Occipital lobe (tissue), 2 donors: ENCODE data around the gene ITGAE. TPM values are rescaled to one million over a fixed set of nuclear protein-coding genes. Genes with fewer than 3 reads are reported as not detected.

ENCODE experiments used
- DNase-seq: peaks from one replicate; lab custom pipeline; 2025; lab: John Stamatoyannopoulos, UW
- total RNA-seq: library from RNA; depleted of rRNA; stranded (reverse); fragments of >200 nt; gene quantifications from one replicate; pipeline ENCODE4 v1.2.3, GENCODE V29; 2014

Gene ITGAE
- total RNA-seq, 1 donor from 2014 or later, result 6.2 TPM

DNA sequence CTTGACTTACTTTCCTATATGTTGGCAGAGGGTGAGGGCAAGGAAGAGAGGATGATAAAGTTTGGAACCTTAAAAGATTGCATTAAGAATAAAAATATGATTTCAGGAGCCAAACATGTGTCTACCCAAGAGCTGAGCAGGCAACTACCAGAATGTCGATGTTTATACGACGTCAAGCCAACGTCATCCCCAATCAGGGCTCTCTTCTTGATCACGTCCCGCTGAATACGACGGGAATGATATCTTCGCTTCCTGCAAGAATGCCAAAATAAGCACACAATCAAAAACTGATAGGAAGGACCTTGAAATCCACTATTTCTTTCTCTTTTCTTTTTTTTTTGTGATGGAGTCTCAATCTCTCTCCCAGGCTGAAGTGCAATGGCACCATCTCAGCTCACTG lies 20.1 kb upstream of the ITGAE start:
- no peak for DNase-seq

DNA sequence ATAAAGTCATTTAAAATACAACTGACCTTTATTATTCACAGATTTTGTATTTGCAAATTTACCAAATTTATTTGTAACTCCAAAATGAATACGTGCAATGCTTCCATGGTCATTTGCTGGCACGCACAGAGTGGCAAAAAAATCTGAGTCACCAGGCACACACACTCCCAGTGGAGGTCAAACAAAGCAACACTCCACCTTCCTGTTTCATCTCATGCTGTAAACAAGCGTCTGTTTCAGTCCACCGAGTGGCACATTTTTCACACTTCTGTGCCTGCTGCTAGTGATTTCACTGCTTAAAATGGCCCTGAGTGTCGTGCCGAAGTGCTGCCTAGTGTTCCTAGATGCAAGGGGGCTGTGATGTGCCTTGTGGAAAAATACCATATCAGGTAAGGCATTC lies 17.8 kb upstream of the ITGAE start:
- no peak for DNase-seq

- DNase-seq, result no peak
Observed at GRCh38 chr17:3817851-3818605, 17.0 kb upstream of the ITGAE start.

- DNase-seq, result no peak
Observed at GRCh38 chr17:3815925-3816324, 14.9 kb upstream of the ITGAE start.

DNA sequence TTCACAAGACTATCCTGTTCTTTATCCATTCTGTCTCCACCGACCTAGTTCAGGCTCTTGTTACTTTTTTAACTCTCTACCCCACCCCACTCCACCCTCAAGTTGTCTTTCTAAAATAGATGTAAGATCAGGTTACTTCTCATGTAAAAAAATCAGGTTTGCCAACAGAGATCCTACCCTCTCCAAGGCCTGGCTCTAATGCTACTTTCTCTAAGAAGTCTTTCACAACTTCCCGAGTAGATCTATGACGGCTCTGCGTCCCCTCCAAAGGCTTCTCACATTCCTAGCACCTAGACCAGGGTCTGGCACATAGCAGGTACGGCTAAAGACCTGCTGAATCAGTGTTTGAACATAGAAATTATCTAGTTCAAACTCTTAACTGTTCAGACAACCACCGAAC lies 14.1 kb upstream of the ITGAE start:
- no peak for DNase-seq

GRCh38 chr17:3814361-3814760 lies 13.4 kb upstream of the ITGAE start:
- DNase-seq, result no peak

DNA sequence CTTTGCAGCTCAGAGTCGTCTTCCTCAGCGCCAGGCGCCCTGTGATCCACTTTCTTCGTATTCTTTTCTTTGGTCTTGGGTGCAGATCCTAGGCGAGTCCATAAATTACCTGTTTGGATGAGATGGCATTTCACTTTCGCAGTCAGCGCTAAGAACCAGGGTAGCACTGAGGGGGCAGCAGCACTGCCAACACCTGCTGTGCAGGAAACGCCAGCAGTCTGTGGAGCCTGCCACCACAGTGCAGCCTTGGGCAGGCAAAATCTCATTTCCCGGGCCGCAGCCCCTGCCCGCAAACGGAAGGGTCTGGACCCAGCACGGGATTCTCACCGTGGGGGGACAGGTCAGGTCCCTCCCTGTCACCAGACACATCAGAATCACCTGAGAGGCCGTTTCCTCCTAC lies 12.2 kb upstream of the ITGAE start:
- DNase-seq, result no peak

DNA sequence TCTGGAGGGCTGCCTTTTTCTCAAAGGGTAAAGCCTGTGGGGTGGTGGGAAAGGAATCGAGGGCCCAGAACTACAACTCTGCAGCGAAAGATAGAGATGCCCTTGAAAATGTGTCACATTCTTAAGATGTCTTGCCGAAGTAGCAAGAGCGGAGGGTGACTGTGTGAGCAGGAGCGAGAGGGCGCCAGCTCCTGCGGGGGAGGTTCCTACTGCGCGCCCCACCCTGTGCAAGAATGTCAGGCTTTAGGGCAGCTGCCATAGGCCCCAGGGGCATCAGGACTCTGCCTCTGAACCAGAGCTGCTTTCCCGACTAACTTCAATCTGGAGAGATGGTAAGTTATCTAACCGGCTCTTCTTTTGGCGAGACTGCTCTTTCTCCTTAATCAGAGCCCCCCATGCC lies 11.8 kb upstream of the ITGAE start:
- no peak for DNase-seq

DNA sequence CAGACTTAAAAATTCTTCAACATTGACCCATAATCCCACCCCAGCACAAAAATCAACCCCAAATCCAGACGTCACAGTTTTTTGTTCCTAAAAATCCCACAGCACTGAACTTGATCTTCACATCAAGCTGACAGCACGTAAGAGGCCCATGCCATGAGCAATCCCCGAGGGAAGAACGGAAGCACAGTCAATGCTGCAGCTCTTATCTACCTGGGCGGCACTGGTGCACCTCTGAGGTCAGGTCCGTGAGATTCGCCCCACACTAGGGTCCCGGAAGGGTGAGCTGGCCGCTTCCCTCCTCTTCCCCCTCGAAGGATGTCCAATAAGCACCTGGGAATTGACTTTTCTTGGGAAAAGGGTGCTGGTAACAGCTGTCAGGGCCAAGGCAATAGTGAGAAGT lies 11.3 kb upstream of the ITGAE start:
- DNase-seq, result no peak

GRCh38 chr17:3810019-3810418 lies 9.0 kb upstream of the ITGAE start:
- no peak for DNase-seq

GRCh38 chr17:3809135-3809534 lies 8.1 kb upstream of the ITGAE start:
- no peak for DNase-seq

DNA sequence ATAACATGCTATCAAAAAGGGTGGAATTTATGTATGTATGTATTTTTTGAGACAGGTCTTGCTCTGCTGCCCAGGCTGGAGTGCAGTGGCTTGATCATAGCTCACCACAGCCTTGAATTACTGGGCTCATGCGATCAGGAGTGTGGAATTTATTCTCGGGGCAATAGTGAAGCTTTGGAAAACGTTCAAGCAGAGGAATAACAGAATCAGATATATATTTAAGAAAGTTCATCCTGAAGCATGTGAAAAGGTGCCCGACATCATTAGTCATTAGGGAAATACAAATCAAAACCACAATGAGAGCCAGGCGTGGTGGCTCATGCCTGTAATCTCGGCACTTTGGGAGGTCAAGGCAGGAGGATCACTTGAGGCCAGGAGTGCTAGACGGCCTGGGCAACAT lies 7.7 kb upstream of the ITGAE start:
- DNase-seq, result no peak

- no peak for DNase-seq
Observed at GRCh38 chr17:3805581-3805980, 4.6 kb upstream of the ITGAE start.

DNA sequence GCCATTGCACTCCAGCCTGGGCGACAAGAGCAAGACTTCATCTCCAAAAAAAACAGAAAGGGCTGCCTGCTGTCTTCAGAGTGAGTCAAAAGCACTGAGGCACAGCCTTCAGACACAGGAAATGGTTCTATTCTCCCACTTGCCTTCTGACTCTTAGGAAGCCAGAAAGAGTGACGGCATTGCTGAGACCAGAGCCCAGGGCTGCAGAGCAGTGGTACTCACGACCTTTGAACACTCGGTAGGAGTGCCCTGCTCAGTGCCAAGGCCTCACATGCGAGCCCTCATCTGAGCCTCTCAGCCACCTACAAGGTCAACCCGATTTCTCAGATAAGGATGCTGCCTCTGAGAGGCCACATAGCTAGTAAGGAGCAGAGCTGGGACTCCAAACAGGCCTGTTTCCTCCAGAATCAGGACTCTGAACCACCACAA lies 3.5 kb upstream of the ITGAE start:
- DNase-seq, result no peak

DNA sequence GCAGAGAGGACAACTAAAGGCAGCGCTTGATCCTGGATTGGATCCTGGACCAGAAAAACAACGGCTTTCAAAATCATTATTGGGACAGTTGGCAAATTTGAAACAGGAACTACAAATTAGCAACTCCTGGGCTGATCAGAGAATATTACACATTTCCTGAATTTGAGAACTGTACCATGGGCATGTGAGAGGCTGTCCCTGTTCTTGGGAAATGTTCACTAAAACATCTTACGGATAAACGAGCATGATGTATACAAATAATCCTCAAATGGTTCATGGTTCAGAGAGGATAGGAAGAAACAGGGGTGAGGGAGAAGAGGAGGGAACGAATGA lies 2.3 kb upstream of the ITGAE start:
- no peak for DNase-seq

DNA sequence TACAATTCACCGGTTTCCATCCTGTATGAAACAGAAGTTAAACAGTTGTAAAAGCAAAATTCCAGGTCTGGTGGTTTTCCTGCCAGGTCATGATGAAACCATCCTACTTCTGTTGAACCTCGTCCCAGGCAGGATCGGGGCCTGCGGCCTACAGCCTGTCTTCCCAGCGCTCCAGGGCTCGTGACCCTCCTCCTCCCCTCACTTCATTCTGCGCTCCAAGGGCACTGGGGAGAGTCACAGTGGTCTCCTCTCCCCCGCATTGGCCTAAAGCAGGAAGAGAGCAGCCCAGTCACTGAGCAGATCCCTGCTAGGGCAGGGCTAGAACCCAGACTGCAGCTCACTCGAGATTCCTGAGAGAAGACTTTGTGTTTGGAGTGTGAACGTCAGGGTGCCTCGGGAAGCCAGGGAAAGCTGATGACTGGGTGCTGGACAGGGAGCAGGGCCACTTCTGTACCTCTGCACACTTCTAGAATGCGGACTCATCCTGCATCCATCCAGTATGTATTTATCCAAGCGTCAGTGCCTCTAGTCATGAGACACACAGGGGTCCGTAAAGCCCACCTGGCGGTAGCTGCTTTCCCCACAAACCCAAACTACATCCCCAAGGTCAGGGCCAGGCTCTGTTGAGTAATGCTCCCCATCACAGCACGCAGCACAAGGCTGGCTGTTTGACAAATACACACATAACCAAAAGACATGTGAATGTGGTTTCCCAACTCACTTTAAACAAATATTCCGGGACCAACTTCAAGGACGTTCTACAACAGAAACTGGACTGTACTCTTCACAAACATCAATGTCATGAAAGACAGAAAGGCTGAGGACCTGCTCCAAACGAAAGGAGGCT lies 1.7 kb upstream of the ITGAE start:
- no peak for DNase-seq

DNA sequence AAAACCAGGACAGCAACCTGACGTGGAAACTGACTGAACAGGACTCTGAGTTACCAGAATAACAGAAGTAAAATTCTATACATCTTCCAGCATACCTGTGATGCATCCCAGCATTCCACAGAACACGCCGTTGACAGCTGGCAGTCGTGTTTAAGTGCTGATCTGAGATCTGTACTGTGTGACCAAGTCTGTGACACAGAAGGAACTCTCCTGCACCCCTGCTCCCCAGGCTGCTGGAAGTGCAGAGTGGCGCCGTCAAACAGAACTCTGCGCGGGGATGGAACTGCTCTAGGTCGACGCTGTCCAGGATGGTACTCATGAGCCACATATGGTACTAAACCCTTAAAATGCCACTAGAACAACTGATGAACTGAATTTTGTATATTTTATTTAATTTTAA lies 804 bp upstream of the ITGAE start:
- DNase-seq, result no peak

DNA sequence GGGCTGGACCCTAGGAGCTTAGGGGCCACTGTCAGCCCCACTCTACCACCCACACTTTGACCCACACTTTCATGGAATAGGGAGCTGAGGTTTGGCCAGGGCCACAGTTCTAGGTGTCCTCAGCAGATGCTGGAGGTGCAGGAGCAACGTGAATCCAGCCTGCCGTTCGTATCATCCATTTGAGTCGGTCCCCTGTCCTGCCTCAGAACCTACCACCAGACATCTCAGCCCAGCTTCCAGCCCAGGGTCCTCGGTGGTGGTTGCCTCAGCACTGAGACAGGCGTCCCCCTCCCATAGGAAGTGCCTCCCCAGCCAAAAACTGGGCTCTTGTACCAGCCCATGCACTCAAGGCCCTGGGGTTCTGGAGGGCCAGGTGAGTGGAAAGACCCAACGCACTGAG lies 359 bp upstream of the ITGAE start:
- DNase-seq, result no peak

DNA sequence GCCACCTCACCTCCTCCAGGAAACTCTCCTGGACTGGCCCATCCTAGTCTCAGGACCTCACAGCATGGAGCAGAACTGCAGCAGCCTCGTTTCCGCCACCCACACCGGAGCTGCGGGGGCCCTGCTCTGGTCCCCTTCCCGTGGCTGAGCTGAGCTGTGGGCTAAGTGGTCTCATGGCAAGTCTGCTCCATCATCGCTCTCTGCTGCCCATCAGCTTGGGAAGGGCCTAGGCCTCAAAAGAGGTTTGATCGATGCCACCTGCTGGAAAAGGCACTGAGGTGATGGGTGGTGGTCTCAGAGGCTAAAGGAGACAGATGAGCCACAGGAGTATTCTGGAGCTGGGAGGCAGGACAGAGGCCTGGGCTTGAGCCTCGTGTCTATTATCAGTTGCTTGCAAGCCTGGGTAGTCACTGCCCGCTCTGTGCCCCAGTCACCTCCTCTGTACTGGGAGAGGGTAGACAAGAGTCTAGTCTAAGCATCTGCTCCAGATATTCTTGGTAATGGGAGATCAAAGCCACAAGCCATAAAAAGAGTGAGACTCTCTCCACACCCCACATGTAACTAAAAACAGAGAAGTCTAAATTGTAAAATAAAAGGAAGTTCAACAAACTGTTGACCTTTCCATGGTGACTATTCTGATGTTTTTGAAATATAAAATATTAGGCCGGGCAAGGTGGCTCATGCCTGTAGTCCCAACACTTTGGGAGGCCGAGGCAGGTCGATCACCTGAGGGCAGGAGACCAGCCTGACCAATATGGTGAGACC lies 1.6 kb downstream of the ITGAE start:
- DNase-seq, result no peak

- no peak for DNase-seq
Observed at GRCh38 chr17:3798273-3799180, 2.5 kb downstream of the ITGAE start.

GRCh38 chr17:3796822-3797170 lies 4.2 kb downstream of the ITGAE start:
- DNase-seq, result no peak
